Endothelial cell (in vitro differentiated cells): ENCODE measurements around the gene CHCHD3. TPM values are rescaled to one million over a fixed set of nuclear protein-coding genes. Genes with fewer than 3 reads are reported as not detected.

Experiments
- DNase-seq: peaks from one replicate; pipeline ENCODE4 v3.0.0; 2021; ENCODE audit warnings: low spot score
- H3K27ac Mint-ChIP-seq: one replicate; pipeline ENCODE4 v1.8.0; 2021; ENCODE audit warnings: mixed read lengths, inconsistent platforms; ENCODE audit not compliant: unreplicated experiment
- H3K27me3 Mint-ChIP-seq: one replicate; pipeline ENCODE4 v1.8.0; 2021; ENCODE audit warnings: mild to moderate bottlenecking, moderate library complexity, mixed read lengths, inconsistent platforms; ENCODE audit not compliant: unreplicated experiment
- H3K36me3 Mint-ChIP-seq: one replicate; pipeline ENCODE4 v1.8.0; 2021; ENCODE audit warnings: mild to moderate bottlenecking, low read depth, mixed read lengths, inconsistent platforms; ENCODE audit not compliant: unreplicated experiment
- H3K4me1 Mint-ChIP-seq: one replicate; pipeline ENCODE4 v1.8.0; 2021; ENCODE audit warnings: mild to moderate bottlenecking, mixed read lengths, inconsistent platforms; ENCODE audit not compliant: unreplicated experiment
- H3K4me3 Mint-ChIP-seq: one replicate; pipeline ENCODE4 v1.8.0; 2021; ENCODE audit warnings: mild to moderate bottlenecking, mixed read lengths, inconsistent platforms; ENCODE audit not compliant: unreplicated experiment
- H3K9me3 Mint-ChIP-seq: one replicate; pipeline ENCODE4 v1.8.0; 2021; ENCODE audit warnings: mixed read lengths, inconsistent platforms; ENCODE audit not compliant: unreplicated experiment
- CTCF ChIP-seq: fragments of 200-600 bp; sonication (generic); IDR thresholded peaks from one replicate; pipeline ENCODE4 v1.5.0; 2021; ENCODE audit warnings: antibody characterized with exemption; ENCODE audit not compliant: unreplicated experiment
- total RNA-seq: library from RNA; stranded (reverse); fragmentation: NEBNext Ultra II Directional; extraction: Animal tissue kit (Norgen Biotek cat#: 25700); gene quantifications from one replicate; pipeline ENCODE4 v1.2.1, GENCODE V29; 2021; ENCODE audit not compliant: unreplicated experiment

Gene CHCHD3
- total RNA-seq, 1 donor from 2014 or later: 55.6 TPM

GRCh38 chr7:133051066-133051465 is 30.8 kb downstream of the CHCHD3 start:
- H3K27ac Mint-ChIP-seq: no peak overlapping the region
- DNase-seq: no peak
- H3K36me3 Mint-ChIP-seq: no peaks in the 10 kb centered on the region
- no peaks in the 10 kb centered on the region for H3K27me3 Mint-ChIP-seq
- no peak overlapping the region for H3K4me3 Mint-ChIP-seq
- H3K9me3 Mint-ChIP-seq: no peaks in the 10 kb centered on the region
- TF ChIP-seq CTCF: no peak
- peaks cover 9% of the 10 kb centered on the region for H3K4me1 Mint-ChIP-seq

- H3K27me3 Mint-ChIP-seq: no peaks in the 10 kb centered on the region
- no peaks in the 10 kb centered on the region for H3K36me3 Mint-ChIP-seq
- no peak overlapping the region for H3K4me3 Mint-ChIP-seq
- no peak for TF ChIP-seq CTCF
- H3K27ac Mint-ChIP-seq: no peak overlapping the region
- peaks cover 13% of the 10 kb centered on the region for H3K4me1 Mint-ChIP-seq
- H3K9me3 Mint-ChIP-seq: no peaks in the 10 kb centered on the region
- no peak for DNase-seq
These were observed 31.5 kb downstream of the CHCHD3 start for GRCh38 chr7:133050200-133050995.

GRCh38 chr7:133048589-133048988 is 33.3 kb downstream of the CHCHD3 start:
- no peak for TF ChIP-seq CTCF
- Mint-ChIP-seq H3K4me1 (peaks cover 20% of the 10 kb centered on the region), H3K4me3 (no peak overlapping the region), H3K9me3 (no peaks in the 10 kb centered on the region), H3K36me3 (no peaks in the 10 kb centered on the region), H3K27me3 (no peaks in the 10 kb centered on the region), H3K27ac (no peak overlapping the region)
- DNase-seq: no peak

- Mint-ChIP-seq H3K4me1 (peaks cover 20% of the 10 kb centered on the region), H3K9me3 (no peaks in the 10 kb centered on the region), H3K36me3 (no peaks in the 10 kb centered on the region), H3K4me3 (no peak overlapping the region), H3K27ac (no peak overlapping the region), H3K27me3 (no peaks in the 10 kb centered on the region)
- TF ChIP-seq CTCF: no peak
- no peak for DNase-seq
These were observed 34.6 kb downstream of the CHCHD3 start for GRCh38 chr7:133047321-133047720.

GRCh38 chr7:133044722-133045473 is 37.0 kb downstream of the CHCHD3 start:
- H3K4me3 Mint-ChIP-seq: no peak overlapping the region
- H3K27ac Mint-ChIP-seq: no peak overlapping the region
- peaks cover 20% of the 10 kb centered on the region for H3K4me1 Mint-ChIP-seq
- peak; percentile 12 for DNase-seq
- H3K27me3 Mint-ChIP-seq: no peaks in the 10 kb centered on the region
- no peaks in the 10 kb centered on the region for H3K9me3 Mint-ChIP-seq
- no peak for TF ChIP-seq CTCF
- H3K36me3 Mint-ChIP-seq: no peaks in the 10 kb centered on the region
